ENCODE data around the gene FBXL7.

DNA sequence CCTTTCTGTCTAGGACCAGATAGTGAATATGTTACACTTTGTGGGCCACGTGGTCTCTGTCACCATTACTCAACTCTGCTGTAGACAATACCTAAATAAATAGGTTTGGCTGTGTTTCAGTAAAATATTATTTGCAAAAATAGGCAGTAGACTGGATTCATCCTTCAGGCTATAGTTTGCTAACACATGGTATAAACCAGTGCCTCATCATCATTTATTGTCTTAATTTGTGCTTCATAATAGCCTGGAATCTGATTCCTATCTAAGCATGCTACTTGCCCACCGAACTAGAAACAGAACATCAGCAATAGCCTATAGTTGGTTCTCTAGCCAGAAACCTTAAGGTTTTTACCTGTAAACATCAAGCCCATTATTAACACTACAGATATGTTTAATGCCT, 215.6 kb downstream of the FBXL7 start:
- no peak for TF ChIP-seq ZBTB7A (IDR thresholded peaks at IDR 0.05; ENCODE audit: low read depth)
- no peak for TF ChIP-seq TCF12 (IDR thresholded peaks at IDR 0.05; ENCODE audit: low read depth)
- TF ChIP-seq YY1 (IDR thresholded peaks at IDR 0.05; ENCODE audit: low read depth), result no peak

Measured in Ishikawa (cell line).